Measurements from ENCODE around the gene NES.

NES gene, protein sequence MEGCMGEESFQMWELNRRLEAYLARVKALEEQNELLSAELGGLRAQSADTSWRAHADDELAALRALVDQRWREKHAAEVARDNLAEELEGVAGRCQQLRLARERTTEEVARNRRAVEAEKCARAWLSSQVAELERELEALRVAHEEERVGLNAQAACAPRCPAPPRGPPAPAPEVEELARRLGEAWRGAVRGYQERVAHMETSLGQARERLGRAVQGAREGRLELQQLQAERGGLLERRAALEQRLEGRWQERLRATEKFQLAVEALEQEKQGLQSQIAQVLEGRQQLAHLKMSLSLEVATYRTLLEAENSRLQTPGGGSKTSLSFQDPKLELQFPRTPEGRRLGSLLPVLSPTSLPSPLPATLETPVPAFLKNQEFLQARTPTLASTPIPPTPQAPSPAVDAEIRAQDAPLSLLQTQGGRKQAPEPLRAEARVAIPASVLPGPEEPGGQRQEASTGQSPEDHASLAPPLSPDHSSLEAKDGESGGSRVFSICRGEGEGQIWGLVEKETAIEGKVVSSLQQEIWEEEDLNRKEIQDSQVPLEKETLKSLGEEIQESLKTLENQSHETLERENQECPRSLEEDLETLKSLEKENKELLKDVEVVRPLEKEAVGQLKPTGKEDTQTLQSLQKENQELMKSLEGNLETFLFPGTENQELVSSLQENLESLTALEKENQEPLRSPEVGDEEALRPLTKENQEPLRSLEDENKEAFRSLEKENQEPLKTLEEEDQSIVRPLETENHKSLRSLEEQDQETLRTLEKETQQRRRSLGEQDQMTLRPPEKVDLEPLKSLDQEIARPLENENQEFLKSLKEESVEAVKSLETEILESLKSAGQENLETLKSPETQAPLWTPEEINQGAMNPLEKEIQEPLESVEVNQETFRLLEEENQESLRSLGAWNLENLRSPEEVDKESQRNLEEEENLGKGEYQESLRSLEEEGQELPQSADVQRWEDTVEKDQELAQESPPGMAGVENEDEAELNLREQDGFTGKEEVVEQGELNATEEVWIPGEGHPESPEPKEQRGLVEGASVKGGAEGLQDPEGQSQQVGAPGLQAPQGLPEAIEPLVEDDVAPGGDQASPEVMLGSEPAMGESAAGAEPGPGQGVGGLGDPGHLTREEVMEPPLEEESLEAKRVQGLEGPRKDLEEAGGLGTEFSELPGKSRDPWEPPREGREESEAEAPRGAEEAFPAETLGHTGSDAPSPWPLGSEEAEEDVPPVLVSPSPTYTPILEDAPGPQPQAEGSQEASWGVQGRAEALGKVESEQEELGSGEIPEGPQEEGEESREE (N-terminal part only)

DNA sequence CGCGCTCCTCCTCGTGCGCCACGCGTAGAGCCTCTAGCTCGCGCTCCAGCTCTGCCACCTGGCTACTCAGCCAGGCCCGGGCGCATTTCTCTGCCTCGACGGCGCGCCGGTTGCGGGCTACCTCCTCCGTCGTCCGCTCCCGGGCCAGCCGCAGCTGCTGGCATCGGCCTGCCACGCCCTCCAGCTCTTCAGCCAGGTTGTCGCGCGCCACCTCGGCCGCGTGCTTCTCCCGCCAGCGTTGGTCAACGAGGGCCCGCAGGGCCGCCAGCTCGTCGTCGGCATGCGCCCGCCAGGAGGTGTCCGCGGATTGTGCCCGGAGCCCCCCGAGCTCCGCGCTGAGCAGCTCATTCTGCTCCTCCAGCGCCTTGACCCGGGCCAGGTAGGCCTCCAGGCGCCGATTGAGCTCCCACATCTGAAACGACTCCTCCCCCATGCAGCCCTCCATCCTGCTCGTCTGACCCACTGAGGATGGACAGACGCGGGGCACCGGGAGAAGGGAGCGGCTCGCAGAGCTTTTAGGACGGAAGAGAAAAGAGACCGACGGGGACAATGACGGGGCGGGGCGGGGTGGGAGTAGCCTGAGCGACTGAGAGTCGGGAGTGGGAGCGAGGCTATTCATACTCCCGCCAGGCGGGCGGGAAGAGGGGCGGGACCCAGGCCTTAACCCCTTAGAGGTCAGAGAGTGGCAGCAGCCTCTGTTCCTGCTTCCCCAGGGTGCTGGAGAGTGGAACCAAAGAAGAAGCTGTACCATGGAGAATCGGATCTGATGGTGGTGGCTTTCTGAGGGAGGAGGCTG, at the start of gene NES:
Gene NES, minus strand, starts transcription at position 588 of the 796 bp plus-strand sequence. Its CDS starts 143 bp downstream, at position 445.
- no peak for DNase-seq

DNA sequence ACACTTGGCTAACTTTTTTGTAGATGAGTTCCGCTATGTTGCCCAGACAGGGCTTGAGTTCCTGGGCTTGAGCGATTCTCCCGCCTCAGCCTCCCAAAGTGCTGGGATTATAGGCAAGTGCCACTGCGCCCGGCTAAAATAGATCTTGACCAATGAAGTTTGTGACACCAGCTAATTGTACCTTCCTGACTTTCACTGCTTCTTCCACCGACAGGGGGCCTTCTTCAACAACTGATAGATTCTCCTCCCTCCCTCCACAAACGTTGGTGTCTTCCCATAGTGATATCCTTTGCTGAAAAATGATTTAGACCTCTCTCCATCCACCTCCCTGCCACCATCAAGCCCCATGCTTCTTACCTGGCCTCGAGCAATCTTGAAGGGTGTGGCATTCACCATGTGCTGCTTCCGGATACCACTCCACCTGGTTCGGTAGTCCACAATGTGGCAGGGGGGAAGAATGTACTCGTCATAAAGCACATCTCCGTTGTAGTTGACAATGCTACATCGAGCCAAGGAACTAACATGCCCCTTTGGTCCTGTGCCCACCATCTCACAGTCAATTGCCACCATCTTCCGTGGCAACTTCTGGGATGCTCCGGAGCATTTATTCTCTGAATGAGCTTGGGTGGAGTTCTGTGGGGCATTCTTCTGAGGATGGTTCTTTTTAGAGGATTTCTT, 49.5 kb upstream of the NES start:
- peak; percentile 43 to 66 for DNase-seq

DNA sequence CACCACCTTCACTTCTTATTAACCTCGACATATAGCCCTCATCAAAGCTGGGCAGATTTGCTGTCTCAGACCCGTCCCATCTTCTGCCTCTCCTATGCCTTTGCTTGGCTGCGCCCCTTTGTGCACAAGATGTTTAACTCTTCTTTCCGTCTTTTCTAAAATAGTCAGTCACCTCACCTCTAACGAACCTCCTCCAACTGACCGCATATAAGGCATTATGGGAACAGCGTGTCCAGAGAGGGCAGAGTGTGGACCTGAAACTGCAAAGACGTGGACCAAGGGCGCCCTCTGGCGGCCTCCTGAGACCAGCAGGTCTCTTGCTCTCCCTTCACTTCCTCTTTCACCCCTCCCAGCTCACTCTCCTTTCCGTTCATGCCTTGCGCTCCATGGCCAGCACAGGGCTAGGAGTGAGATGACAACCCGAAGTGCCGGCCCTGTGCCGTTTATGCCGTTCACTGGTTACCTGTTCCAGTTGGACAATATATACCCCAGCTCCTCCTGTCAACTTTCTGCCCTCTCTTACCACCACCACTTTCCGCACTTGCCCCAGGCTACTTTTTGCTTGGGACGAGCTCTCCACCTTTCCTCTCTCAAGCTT, 48.6 kb upstream of the NES start:
- DNase-seq, result peak; percentile 82 to 84

DNA sequence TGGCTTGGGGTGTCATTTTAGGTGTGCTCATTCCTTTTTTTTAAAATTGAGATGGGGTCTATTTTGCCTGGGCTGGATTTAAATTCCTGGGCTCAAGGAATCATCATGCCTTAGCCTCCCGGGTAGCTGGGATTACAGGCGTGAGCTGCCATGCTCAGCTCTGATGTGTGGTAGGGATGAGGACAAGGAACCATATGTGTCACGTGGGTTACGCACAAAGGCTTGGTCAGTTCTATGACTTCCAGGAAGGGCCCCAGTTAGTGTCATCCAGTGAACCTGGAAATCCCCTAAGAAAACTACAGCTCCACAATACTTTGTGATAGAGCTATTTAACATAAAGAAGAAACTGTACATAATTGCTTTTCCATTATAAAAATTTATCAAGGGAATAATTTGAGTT, 44.3 kb upstream of the NES start:
- DNase-seq, result no peak

DNA sequence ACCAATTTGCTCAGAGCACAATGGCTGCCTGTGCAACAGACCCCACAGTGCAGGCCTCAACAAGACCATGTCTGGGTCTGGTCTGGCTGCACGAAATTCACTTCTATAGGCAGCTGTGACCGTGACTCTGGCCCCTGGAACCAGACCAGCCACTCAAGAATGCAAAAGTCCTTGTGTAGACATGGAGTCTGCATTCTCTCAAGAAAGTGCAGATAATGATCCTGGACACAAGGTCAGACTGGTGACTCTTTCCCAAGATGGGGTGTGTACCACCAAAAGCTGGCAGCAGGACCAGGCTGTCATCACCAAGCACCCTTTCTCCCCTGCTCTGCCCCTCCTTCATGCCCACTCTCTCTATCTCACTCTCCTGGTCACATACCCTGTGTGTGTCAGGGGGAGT, 43.9 kb upstream of the NES start:
- no peak for DNase-seq

DNA sequence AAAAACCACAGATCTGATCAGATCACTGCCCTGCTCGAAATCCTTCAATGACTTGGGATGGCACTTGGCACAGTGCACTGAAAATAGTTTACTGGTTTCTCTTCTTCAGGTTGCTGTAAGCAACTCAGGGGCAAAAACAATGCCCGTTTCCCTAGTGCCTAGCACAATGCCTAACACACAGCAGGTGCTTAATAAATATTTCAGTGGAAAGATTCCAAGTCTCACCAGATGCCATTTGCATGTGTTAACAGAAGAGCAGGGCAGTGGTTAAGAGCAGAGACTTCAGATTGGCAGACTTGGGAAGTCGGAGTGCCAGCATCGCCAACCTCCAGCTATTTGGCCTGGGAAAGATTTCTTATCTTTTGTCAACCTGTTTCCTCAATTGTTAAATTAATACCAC, 40.1 kb upstream of the NES start:
- DNase-seq, result no peak

DNA sequence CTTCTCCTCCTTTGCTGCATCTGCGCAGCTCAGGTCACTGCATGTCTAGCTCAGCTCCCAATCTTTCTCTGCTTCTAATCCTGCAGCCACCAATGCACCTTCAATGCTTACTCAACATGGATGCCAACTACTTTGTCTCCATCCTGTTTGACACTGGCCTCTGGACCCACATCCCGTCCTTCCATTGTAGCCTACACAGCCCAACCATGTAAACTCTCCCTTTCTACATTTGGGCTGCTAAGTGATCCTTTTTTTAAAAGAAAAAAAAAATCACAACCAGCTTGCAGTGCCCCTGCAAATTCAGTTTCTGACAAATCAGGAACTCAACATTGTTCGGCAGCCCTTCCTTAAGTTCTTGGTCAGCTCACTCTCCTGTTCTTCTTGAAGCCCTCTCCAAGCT, 37.6 kb upstream of the NES start:
- no peak for DNase-seq

DNA sequence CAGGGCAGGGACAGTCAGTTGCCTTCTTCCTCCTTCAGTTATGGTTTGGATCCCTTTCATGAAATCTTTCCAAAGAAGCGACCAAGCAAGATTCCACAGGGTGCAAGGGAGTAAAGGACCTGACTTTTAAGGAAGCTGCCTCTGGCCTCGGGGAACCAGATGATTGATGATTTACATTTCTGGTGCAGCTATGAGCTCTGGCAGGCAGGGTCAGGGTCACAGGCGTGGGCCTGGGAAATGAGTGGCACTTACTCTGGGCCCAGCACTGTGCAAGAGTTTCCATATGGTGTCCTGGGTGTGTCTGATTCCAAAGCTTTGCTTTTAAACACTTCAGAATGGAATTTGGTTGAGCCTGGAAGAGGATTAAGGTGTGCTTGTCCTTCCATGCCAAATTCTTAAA, 35.4 kb upstream of the NES start:
- no peak for DNase-seq

DNA sequence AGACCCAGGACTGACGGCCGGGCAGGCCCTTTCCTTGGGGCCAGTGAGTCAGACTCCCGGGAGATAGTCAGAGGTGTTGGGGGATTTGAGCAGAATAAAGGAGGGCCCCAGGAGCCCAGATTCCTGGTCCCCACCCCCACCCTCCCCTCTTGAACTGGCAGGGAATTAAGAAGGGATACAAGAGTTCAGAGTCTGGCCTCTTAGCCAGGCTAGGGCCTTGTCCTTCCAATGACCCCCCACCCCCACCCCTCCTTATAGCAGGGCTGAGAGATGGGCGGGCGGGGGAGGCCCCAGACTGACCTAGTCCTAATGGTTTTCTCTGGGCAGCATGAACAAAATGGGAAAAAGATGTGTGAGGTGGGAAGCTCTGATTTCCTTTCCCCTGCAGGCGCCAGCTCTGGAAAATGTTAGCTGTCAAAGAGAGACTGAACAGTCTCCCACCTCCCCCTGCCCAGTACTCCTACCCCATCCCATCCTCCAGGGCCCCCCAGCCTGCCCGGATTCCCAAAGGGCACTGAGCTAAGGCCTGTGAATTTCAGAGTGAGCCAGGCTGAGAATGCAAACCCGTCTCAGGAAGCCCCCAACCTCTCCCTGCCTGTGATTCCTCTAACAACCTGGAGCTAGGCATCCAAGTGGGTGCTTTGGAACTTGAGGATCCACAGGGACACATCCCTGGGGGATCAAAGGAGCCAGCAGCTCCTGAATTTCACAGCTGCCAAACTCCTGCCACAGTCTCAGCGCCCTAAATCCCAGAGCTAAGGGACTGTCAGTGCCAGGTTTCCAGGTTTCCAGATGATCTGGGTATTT, 34.0 kb upstream of the NES start:
- no peak for DNase-seq

DNA sequence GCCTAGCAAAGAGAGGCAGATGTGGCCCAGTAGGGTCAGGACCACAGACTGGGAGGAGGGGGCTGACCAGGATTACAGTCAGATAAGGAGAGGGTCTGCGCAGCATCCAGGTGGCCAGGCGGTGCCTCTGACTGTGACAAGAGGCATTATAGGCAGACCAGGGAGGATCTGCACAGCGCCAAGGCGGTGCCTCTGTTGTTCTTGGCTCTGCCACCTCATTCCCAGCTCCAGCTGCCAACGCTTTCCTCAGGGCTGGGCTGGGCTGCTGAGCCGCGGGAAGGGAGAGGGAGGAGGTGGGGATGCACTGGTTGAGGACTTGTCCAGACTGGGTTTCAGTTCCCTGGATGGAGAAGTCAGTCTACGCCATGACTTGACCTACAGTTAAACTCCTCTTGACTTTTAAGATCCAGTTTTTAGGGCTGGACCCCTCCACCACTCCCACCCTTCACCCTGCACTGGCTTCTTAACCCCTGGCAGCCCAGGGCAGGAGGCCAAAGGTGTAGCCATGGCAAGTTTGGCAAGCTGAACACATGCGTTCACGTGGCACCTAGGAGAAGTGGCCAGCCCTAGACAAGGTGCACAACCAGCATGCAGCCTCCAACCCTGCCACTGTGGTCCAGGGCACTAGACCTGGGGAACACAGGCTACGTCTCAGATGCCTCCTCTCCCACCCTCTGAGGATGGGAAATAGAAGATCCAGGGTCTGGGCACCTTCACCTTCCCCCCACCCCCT, 32.7 kb upstream of the NES start:
- no peak for DNase-seq

DNA sequence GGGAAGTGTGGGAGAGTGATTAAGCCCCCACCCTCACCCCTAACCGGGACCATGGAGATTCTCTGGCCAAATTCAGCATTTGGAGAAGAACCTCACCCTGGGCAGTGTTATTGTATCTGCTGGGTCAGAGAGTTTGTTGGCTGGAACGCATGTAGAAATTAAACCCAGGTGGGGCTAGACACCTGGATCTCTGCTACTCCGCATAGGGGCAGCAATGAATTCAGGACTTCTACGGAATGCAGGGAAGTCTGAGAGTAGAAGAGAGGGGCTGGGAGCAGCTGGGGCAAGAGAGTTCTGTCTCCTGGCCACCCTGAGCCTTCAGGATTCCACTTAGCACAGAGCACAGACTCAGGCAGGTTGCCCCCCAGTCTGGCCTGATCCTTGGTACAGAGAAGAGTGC, 31.8 kb upstream of the NES start:
- no peak for DNase-seq

DNA sequence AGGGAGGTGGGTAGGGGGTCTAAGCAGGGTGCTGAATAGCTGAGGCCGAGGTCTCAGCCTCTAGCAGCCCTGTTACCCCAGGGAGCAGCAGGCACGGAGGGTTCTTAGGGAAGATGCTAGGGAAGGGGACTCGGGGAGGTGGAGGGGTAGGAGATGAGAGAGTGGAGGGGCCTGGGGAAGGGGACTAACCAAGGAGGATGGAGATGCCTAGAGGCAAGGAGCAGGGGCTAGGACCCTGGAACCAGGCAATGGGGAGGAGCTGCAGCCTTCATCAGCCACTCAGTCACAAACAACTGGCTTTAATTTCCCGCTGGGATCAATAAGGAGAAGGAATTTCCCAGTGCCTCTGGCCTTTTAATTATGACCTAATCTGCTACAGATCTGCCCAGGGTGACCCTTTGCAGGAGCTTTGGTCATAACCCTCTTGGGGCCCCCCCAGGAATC, 31.0 kb upstream of the NES start:
- DNase-seq, result no peak

DNA sequence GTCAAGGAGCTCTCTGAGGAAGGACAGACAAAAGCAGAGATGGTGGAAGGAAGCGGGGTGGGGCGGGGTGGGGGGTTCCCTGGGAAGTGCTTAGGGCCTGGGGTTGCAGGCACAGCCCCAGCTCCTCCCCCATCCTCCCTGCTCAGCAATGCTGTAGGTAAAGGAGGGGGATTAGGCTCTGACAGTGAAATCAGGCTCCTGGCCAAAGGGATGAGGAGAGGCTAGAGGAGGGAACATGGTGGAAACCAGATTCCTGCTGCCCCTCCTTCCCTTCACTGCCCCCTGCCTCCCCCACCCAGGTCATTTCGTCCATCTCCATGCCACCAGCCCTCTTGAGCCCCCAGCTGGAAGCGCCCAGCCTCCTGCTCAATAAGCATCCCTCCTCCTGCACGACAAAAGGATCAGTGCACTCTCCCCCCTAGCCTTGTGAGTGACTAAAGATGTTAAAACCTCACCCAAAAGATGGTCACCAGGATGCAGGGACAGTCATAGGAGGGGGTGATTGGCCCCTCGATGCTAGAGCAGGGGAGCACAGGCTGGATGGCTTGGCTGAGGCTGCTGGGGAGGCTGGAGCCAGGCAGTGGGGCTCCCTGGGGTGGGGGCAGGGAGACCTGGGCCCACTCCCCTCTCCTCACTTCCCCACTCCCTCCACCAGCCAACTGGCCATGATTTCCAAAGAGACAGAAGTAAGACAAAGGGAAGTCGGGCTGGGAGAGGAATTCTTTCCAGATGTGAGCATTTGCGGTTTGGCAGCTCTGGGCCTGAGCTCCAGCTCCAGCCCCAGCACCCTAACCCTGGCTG, 30.4 kb upstream of the NES start:
- DNase-seq, result no peak

DNA sequence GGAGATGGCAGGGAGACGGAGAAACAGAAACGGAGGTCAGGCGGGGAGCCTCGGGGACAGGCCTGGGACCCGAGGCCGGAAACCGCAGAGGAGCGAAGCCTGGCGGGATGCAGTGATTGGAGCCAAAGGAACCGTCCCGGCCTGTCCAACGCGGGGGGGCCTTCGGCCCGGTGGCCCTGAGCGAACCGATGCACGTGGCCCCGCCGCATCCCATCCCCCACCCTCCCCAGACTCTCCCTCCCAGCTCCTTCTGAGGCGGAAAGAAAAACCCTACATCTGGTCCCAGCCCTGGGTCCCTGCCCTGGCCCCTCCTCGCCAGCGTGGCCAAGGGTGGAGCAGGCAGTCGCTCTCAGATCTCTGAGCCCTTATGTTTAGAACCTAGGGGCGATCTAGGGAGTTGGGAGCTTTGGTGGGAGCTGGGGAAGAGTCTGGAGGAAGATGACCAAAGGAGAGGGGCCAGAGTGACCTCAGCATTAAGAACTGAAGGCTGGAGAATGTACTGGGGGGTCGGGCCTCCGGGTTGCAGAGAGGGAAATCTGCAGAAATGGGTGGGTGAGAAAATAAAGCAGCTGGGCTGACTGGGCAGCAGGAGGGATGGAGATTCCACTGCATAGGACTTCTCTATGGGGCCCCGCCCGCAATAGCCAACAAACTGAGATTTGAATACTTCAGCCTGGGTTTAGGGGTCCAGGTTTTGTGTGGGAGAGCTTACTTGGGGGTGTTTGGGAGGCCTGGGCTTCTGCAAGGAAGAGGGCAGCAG, 29.6 kb upstream of the NES start:
- DNase-seq, result no peak

DNA sequence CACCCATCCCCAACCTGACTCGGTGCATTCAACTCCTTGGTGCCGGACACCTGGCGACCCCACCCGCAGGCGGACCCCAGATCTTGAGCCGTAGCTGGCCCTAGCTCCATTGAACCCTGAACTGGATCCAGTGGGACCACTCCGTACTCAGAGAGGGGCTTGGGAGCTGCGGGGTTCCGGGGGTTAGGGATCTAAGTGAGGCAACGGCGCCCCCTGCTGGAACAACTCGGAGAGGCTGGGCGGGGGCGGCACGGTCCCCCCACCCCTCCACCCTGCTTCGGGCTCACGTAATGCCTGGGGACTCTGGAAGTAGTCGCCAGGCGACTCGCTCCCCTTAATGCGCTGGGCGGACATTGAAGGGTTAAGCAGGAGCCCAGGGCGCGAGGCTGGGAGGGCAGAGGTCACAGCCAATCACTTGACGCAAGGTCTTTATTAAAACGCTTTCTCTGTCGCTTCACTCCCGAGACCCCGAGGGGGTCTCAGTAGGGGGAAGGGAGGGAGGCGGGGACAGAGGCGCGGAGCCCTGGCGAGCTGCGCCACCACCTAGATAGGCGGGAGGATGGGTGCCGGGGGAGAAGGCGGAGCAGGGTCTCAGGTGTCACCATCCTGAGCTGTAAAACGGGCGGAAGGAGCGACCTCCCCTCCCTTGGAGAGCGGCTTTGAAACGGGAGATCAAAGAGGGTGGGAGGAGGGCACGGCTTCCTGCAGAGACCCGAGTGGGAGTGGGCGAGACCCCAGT, 28.9 kb upstream of the NES start:
- DNase-seq, result peak; percentile 64 to 73

DNA sequence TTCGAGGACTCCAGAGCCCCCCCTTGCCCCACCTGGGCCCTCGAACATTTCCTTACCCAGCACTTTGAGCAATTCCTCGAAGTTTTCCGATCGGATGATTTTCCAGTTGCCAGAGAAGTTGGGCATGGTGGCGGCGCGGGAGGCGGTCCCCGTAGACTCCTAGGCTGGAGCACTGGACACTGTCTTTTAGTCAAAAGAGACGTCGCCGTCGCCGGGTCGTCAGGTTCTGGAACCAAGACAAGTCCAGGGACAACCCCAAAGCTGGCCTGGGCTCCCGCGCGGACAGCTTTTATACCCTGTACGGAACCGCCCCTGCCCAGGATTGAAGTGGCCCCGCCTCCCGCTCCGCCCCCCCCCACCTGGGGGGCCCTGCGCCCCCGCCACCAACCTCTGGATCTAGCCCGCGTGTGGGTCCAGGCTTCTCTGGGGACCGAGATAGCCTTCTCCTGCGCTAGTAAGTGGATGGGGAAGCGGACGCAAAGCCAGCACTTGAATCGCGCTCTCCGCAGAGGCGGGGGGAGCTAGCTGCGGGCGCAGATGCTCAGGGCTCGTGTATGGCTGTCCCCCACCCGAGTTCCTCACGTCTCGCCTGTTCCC, 28.2 kb upstream of the NES start, which contains the start of gene CRABP2:
Gene CRABP2, minus strand, starts transcription at position 263 of the 597 bp plus-strand sequence. Its CDS starts 137 bp downstream, at position 126.
- no peak for DNase-seq

DNA sequence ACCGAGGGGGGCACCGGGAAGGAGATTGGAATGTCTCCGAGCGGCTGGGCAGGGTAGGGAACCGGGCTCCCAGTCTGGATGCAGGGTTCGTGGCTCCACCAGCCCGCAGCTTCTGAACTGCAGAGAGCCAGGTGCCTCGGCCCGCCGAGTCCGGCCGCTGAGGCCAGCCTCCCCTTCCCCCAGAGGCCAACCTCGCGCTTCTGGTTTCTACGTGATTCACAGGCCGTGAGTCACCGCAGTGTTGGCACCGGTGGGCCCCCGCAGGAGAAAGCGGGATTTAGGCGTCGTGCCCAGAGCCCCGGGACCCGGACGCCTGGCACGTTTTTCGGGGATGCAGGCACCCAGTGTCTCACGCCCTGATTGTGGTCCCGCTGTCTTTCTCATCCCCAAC, 27.7 kb upstream of the NES start:
- DNase-seq, result peak in 1 of 2 donors; percentile 3
